Endothelial cell of umbilical vein (primary cell): ENCODE results near the gene SLC12A3. TPM values are rescaled to one million over a fixed set of nuclear protein-coding genes. Genes with fewer than 3 reads are reported as not detected.

Experiments used
- BruUV-seq: library from RNA; stranded (reverse); fragments of 400-500 nt; replicated peaks from 2 replicates; lab custom pipeline; 2021; lab: Mats Ljungman, UMichigan
- CTCF ChIA-PET: fragments of 300-600, 350-600 bp; sonication (Branson Sonifier 250); formaldehyde crosslinking; loops from one replicate; lab custom pipeline; 2021; ENCODE audit warnings: antibody characterized with exemption, inconsistent platforms; lab: Charles Lee
- POLR2A ChIA-PET: fragments of 300-600, 350-600 bp; sonication (Branson Sonifier 250); formaldehyde crosslinking; loops from one replicate; lab custom pipeline; 2021; ENCODE audit warnings: antibody characterized with exemption, inconsistent platforms; lab: Charles Lee
- DNase-seq: peaks from one replicate; pipeline ENCODE4 v3.0.0-alpha.2; 2011; ENCODE audit warnings: low read depth, low spot score
- FAIRE-seq: peaks from 2 replicates; lab custom pipeline; 2011; peaks lifted over from hg19 to GRCh38; lab: Jason Lieb, UNC
- H2AFZ ChIP-seq: 2 replicates; pipeline ENCODE4 v1.6.0; 2012; ENCODE audit warnings: low read depth, low read length, control low read depth, inconsistent platforms
- H3K27ac ChIP-seq: 2 replicates; pipeline ENCODE4 v1.5.1; 2011; ENCODE audit warnings: low read depth, mild to moderate bottlenecking, control low read depth, low read length, moderate library complexity; ENCODE audit not compliant: insufficient read depth
- H3K27me3 ChIP-seq, 2 experiments: 2 replicates each; pipeline versions ENCODE4 v1.6.0 to v1.6.1; 2011; ENCODE audit warnings: low read length in 2 of 2, mixed read lengths in 1 of 2; ENCODE audit not compliant: control insufficient read depth in 2 of 2, insufficient read depth in 2 of 2
- H3K36me3 ChIP-seq, 2 experiments: 2 replicates in 1 of 2; 3 replicates in 1 of 2; pipeline ENCODE4 v1.5.1; 2011; ENCODE audit warnings: low read length in 2 of 2, mild to moderate bottlenecking in 1 of 2, moderate library complexity in 1 of 2; ENCODE audit not compliant: control insufficient read depth in 2 of 2, insufficient read depth in 2 of 2; ENCODE audit errors: extremely low read depth in 1 of 2
- H3K4me1 ChIP-seq: 3 replicates; pipeline ENCODE4 v1.5.1; 2011; ENCODE audit warnings: mild to moderate bottlenecking, low read length; ENCODE audit not compliant: control insufficient read depth, insufficient read depth; ENCODE audit errors: extremely low read depth
- H3K4me2 ChIP-seq: 2 replicates; pipeline ENCODE4 v1.6.1; 2011; ENCODE audit warnings: low read length, control low read depth, mixed read lengths; ENCODE audit not compliant: insufficient read depth
- H3K4me3 ChIP-seq, 3 experiments: fragments of 200-600 bp in 1 of 3; sonication (generic), shearing (Covaris generic) in 1 of 3; replicated peaks in 1 of 3; 2 replicates each; pipeline ENCODE4 v1.5.1; 2011 to 2016; ENCODE audit warnings: control low read depth in 3 of 3, low read length in 3 of 3, mild to moderate bottlenecking in 2 of 3, inconsistent platforms in 1 of 3, low read depth in 1 of 3, moderate library complexity in 1 of 3; ENCODE audit not compliant: insufficient read depth in 1 of 3
- H3K79me2 ChIP-seq: 2 replicates; pipeline ENCODE4 v1.6.0; 2012; ENCODE audit warnings: low read length, inconsistent platforms; ENCODE audit not compliant: control insufficient read depth, insufficient read depth
- H3K9ac ChIP-seq: replicated peaks from 2 replicates; pipeline ENCODE3; 2011; ENCODE audit warnings: low read length, control low read depth; ENCODE audit not compliant: insufficient read depth; ENCODE audit errors: extremely low read depth
- H3K9me1 ChIP-seq: replicated peaks from 3 replicates; pipeline ENCODE4 v1.6.0; 2011; ENCODE audit warnings: mild to moderate bottlenecking, low read length; ENCODE audit not compliant: control insufficient read depth, insufficient read depth; ENCODE audit errors: extremely low read depth
- H3K9me3 ChIP-seq: replicated peaks from 2 replicates; pipeline ENCODE4 v1.5.1; 2012; ENCODE audit warnings: low read length, inconsistent platforms; ENCODE audit not compliant: control insufficient read depth, insufficient read depth
- H4K20me1 ChIP-seq: replicated peaks from 2 replicates; pipeline ENCODE3; 2011; ENCODE audit warnings: mild to moderate bottlenecking, low read length; ENCODE audit not compliant: control insufficient read depth, insufficient read depth; ENCODE audit errors: extremely low read depth
- EZH2 ChIP-seq: IDR thresholded peaks from 2 replicates; pipeline ENCODE4 v1.6.1; 2012; ENCODE audit warnings: borderline replicate concordance, low read depth, mild to moderate bottlenecking, moderate library complexity, low read length, inconsistent platforms; ENCODE audit not compliant: severe bottlenecking
- FOS ChIP-seq: IDR thresholded peaks from 2 replicates; pipeline ENCODE4 v1.6.1; 2011; ENCODE audit warnings: mild to moderate bottlenecking, low read length, moderate library complexity, borderline replicate concordance; ENCODE audit not compliant: insufficient read depth
- GATA2 ChIP-seq: IDR thresholded peaks from 2 replicates; pipeline ENCODE4 v1.7.0; 2011; ENCODE audit warnings: low read depth, mild to moderate bottlenecking, moderate library complexity, mixed read lengths, low read length; ENCODE audit not compliant: insufficient read length, insufficient read depth
- JUN ChIP-seq: IDR thresholded peaks from 2 replicates; pipeline ENCODE4 v1.6.1; 2011; ENCODE audit warnings: borderline replicate concordance, low read depth; ENCODE audit not compliant: insufficient read length, insufficient read depth
- MYC ChIP-seq: IDR thresholded peaks from one replicate; pipeline ENCODE4 v1.6.1; 2011; ENCODE audit warnings: mild to moderate bottlenecking, low read depth, low read length
- POLR2A ChIP-seq: IDR thresholded peaks from 2 replicates; pipeline ENCODE4 v1.6.1; 2012; ENCODE audit warnings: low read depth, mild to moderate bottlenecking, control low read depth, low read length
- POLR2AphosphoS5 ChIP-seq: IDR thresholded peaks from 2 replicates; pipeline ENCODE4 v1.6.1; 2012; ENCODE audit warnings: low read depth, mild to moderate bottlenecking, control low read depth, low read length, moderate library complexity; ENCODE audit not compliant: insufficient read depth
- dilution Hi-C: fragments of 300-500 bp; cut with MboI; formaldehyde crosslinking; loops from one replicate; pipeline ENCODE4 v1.15.0; 2019; ENCODE audit warnings: low sequenced_read_pairs; ENCODE audit not compliant: extremely low pct_ligation_motif_present
- intact Hi-C: fragments of 100-400 bp; cut with micrococcal nuclease; formaldehyde crosslinking; loops from one replicate; pipeline ENCODE4 v1.10.0; 2022
- polyA plus RNA-seq, 4 experiments: library from polyadenylated mRNA; depleted of rRNA in 3 of 4; stranded (reverse) in 3 of 4; unstranded in 1 of 4; fragments of >200 nt; gene quantifications; 2 replicates each; pipeline versions ENCODE4 v1.2.1 to v1.2.3, GENCODE V29; 2011 to 2012; ENCODE audit warnings: missing spikeins in 1 of 4
- total RNA-seq: library from RNA; stranded (reverse); gene quantifications from 2 replicates; pipeline ENCODE4 v1.2.3, GENCODE V29; 2021
- TF ChIP-seq, protein P1 (sequence below): IDR thresholded peaks from 2 replicates; pipeline ENCODE4 v1.6.1; 2011; ENCODE audit not compliant: insufficient read depth, insufficient read length
- TF ChIP-seq, protein P2 (sequence below), 2 donors: IDR thresholded peaks; 1 replicate in 1 of 2; 2 replicates in 1 of 2; pipeline ENCODE4 v1.5.1; 2011; ENCODE audit warnings: low read length in 2 of 2, mild to moderate bottlenecking in 2 of 2, moderate library complexity in 2 of 2, control low read depth in 1 of 2, inconsistent platforms in 1 of 2, low read depth in 1 of 2; ENCODE audit not compliant: insufficient read depth in 1 of 2; ENCODE audit errors: extremely low read depth in 1 of 2

The SLC12A3 gene
- total and polyA plus RNA-seq, 2 donors (not counting 3 experiments of a cell fraction or from before 2014, with no cell fraction given), result not detected

DNA sequence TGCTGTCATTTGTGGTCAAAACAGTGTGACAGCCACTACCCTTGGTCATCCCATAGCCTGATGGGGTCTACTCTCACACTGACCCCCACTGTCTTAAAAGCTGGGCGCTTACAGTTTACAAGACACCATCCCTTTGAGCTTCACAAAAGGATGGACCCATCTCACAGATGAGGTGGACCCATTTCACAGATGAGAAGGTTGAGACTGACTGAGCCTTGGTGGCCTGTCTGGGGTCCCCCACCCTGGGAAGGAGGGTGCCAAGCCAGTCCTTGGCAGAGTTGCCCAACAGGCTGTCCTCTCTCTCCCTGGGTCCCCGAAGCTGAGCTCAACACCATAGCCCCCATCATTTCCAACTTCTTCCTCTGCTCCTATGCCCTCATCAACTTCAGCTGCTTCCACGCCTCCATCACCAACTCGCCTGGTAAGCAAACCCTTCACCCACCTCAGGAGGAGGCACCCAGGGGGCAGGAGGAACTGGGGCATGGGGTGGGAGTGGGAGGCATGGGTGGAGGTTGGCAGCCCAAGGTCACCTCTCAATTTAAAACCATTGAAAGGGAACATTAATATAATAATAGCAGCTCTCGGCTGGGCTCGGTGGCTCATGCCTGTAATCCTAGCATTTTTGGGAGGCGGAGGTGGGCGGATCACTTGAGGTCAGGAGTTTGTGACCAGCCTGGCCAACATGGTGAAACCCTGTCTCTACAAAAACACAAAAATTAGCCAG lies 17.2 kb downstream of the SLC12A3 start:
- dilution Hi-C loops, result no loop called here
- DNase-seq (no peak), FAIRE-seq (no peak)
- TF ChIP-seq POLR2AphosphoS5 (no peak), JUN (no peak), EZH2 (no peak), GATA2 (no peak), POLR2A (no peak), MYC (no peak), FOS (no peak)
- TF ChIP-seq, protein P1, sequence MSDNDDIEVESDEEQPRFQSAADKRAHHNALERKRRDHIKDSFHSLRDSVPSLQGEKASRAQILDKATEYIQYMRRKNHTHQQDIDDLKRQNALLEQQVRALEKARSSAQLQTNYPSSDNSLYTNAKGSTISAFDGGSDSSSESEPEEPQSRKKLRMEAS, result no peak
- TF ChIP-seq, protein P2, sequence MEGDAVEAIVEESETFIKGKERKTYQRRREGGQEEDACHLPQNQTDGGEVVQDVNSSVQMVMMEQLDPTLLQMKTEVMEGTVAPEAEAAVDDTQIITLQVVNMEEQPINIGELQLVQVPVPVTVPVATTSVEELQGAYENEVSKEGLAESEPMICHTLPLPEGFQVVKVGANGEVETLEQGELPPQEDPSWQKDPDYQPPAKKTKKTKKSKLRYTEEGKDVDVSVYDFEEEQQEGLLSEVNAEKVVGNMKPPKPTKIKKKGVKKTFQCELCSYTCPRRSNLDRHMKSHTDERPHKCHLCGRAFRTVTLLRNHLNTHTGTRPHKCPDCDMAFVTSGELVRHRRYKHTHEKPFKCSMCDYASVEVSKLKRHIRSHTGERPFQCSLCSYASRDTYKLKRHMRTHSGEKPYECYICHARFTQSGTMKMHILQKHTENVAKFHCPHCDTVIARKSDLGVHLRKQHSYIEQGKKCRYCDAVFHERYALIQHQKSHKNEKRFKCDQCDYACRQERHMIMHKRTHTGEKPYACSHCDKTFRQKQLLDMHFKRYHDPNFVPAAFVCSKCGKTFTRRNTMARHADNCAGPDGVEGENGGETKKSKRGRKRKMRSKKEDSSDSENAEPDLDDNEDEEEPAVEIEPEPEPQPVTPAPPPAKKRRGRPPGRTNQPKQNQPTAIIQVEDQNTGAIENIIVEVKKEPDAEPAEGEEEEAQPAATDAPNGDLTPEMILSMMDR (IDR thresholded peaks at IDR 0.05; ENCODE audit: extremely low read depth in 1 of 2, insufficient read depth in 1 of 2, low read depth in 1 of 2, low read length in 2 of 2), result no peak
- POLR2A ChIA-PET, result no interaction called here
- Histone ChIP-seq H3K9ac (no peak overlapping the region), H3K27ac (no peak overlapping the region), H3K4me2 (no peak overlapping the region), H3K9me3 (no peaks in the 10 kb centered on the region), H4K20me1 (no peaks in the 10 kb centered on the region), H3K9me1 (no peaks in the 10 kb centered on the region), H3K36me3 (no peaks in the 10 kb centered on the region), H3K27me3 (no peaks in the 10 kb centered on the region), H3K4me1 (no peaks in the 10 kb centered on the region), H2AFZ (no peak overlapping the region), H3K79me2 (no peaks in the 10 kb centered on the region), H3K4me3 (no peak overlapping the region)
- no TSS peak for BruUV-seq
- intact Hi-C loops, result no loop called here
- CTCF ChIA-PET, result interaction anchor here (1.5 to 2.5 kb wide), 2 partner anchors 13 to 89 kb away, joined by 4 to 6 read pairs; no protein-coding TSS in a partner anchor
